Islet of Langerhans (tissue), 1 donor: ENCODE measurements around the gene HOXA2.

ENCODE experiments used
- FAIRE-seq: peaks from one replicate; lab custom pipeline; 2011; peaks lifted over from hg19 to GRCh38; lab: Jason Lieb, UNC

The HOXA2 gene

GRCh38 chr7:27098578-27099451, 3.7 kb downstream of the HOXA2 start:
- FAIRE-seq: no peak

GRCh38 chr7:27097686-27098577, 4.6 kb downstream of the HOXA2 start:
- no peak for FAIRE-seq

DNA sequence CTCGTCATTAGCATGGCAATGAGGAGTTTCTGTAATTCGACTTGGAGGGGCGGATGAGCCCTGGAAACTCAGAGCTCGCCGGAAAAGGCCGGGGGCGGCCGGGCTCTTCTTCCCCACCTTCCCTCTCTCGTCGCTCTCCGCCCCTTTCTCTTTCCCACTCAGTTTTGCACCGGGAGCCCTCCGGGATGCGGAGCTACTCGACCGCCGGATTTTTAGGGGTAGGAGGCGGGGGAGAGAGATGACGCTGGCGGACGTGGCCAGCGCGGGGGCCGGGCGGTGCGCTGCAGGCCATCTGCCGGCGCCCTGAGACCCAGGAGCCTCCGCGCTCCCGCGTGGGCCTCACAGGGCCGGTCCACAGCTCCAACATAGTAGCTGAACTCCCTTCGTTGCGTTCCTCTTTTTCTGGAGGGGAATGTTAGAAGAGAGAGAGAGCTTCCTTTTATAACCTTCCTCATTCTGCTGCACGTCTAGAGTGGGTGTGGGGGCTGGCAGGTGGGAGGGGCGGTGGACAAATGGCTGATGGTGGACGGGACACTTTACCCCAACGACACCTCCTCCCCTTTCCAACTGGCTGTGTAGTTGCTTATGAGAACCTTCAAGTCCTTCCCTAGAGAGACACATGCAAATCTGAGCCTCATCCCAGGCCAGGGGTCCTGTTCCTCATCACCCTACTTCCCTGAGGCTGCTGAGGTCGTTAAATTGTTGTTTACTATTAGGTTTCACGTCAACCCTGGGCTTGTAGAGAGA, 5.5 kb downstream of the HOXA2 start:
- no peak for FAIRE-seq

DNA sequence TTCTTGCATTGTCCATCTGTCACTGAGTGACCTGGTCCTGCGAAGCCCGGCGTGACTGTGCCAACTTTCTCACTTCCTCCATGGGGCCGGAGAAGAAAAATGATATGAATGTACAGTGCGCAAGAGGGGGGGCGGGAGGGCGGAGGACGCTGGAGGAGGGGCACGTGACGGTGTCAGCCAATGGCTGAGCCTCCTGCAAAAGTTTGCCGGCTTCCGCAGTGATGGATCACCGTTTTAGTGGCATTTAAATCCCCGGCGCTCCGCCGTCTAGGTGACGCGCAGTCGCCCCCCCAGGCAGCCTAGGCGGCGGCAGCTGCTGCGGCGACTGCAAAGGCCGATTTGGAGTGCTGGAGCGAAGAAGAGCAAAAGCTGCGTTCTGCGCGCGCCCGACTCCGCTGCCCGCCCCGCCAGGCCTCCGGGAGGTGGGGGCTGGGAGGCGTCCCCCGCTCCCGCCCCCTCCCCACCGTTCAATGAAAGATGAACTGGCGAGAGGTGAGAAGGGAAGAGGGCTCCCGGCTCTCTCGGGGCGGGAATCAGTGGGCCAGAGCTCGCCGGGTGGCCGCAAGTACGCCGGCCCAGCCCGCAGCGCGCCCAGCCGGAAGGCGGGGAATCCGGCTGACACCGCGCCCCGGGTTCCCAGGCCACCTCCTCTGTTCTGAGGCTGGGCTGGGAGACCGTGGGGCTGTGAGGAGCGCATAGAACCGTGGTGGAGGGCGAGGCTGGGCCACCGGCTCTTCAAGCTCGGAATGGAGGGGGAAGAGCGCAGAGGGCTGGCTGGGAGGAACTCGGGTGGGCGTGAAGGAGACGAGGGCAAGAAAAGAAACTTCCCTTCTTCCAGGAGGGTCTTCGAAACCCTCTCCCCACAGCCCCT, 6.4 kb downstream of the HOXA2 start, which contains the start of gene HOXA1:
Gene HOXA1, minus strand, starts transcription at position 104 of the 871 bp plus-strand sequence. Its CDS starts 88 bp downstream, at position 16.
- FAIRE-seq: no peak

DNA sequence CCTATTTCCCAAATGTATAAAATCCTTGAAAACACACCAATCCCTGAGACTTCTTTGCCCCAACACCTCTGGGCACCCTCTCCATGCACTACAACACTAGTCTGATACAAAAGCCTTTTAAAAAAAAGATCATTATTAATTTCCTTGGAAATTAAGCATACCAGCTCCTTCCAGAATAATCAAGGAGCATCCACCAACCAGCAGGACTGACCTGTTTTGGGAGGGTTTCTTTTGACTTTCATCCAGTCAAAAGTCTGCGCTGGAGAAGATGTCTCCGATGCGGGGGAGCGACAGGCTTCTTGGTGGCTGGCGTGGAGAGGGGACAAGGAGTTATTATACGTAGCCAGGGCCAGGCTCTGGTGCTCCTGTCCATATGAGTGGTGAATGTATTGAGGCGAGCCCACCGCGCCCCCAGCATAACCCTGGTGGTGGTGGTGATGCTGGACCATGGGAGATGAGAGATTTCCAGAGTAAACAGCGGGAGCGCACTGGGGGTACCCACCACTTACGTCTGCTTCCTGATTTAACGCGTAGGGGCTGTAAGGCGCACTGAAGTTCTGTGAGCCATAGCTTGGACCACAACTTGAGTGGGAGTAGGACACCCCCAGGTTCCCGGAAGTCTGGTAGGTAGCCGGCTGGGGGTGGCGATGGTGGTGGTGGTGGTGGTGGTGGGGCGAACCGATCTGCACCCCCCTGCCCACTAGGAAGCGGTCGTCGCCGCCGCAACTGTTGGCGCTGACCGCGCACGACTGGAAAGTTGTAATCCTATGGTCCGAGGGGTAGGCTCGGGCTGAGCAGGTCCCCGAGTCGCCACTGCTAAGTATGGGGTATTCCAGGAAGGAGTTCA, 7.2 kb downstream of the HOXA2 start:
- FAIRE-seq: no peak

- FAIRE-seq: no peak
Observed at GRCh38 chr7:27094304-27095049, 8.0 kb downstream of the HOXA2 start.

DNA sequence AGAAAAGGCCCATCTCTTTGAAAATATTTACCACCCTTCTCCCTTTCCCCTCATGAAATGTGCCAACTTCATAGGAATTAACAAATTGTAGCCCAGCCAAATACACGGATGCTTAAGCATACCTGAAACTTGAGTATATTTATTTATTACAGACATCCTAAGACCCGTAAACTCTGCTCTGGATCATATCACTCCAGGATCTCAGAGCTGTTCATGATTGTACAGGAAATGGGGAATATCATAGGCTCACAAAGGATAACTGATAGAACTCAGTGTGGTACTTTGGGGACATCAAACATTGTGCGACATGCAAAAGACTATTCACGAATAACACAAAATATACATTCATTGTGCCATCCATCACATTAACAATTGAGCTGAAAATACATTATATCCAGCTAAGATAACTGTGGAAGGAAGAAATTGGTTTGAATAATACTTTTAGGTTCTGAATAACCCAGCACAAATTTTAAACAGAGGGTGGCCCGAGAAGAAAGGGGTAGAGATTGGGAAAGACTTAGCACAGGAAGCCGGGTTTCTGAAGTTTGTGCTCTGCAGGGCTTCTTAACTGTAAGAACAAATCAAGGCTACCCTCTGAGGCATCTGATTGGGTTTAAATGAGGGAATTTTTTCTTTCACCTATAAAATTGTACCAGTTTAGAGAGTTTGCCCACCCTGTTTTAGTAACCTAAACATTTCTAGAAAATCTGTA, 9.1 kb downstream of the HOXA2 start:
- FAIRE-seq: no peak

DNA sequence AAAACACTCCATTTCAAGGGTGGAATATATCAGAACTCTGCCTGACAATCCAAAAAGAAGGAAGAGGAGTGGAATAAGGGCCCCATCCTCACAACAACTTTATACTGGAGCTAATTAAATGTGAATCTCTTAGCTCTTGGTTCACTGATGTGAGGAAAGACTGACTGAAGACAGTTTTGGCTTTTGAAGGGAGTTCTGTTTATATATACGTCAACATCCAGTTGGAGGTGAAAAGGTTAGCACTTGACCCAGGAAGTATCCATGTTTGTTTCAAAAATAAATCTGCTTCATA, 9.7 kb downstream of the HOXA2 start:
- no peak for FAIRE-seq

- no peak for FAIRE-seq
Observed at GRCh38 chr7:27091941-27092818, 10.3 kb downstream of the HOXA2 start.

DNA sequence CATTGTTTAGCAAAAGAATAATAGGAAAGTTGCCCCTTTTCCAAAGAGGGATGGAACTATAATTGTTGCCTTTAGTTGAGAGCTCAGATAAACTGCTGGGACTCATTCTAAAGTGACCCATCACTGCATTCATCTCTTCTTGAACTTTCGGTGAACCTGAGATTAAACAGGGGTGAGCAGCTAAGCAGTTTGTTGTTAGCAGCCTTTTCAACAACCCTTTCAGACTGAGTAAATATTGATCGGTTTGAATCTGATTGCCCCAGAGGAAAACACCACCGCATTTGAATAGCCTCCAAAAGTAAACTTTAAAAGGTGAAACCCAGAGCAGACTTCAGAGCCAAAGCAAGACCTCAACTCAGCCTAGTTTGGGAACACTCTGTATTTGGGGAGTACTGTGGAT, 11.4 kb downstream of the HOXA2 start:
- FAIRE-seq: no peak

DNA sequence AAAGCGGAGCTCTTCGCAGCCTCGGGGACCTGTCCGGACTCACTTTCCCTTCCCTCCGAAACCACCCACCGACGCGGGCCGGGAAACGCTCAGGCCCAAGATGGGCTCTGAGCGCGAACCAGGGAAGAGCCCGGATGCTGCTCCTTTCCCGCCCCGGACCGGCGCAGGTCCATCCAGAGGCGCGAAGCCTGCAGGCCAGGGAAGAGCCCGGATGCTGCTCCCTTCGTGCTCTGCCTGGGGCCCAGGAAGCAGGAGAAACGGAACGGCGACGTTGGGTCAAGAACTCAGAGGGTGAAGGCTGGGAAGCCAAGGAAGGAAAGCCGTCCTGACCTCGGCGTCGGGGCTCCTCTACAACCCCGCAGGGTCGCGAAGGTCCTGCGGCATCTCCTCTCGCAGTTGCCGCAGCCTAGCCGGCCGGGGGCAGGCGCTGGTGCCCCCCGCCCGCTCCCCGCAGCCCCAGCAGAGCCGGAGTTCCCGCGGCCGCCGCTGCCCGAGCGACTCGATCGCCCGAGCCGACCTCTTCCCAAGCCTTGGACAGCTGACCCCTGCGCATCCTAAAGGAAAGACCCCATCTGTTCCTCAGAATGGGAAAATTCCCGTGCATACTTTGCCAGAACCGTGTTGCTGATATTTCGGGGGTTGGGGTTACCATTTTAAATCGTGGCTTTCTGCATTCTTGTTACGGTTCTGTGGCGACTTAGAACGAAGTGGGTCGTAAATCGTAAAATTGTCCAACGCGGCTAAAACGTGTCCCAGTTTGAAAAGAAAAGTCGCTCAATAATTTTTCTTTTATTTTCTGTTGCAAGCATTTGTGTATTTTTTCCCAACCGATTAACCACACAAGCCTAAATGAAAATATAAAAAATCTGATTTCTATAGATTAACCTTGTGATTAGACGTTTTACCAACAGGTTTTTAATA, 14.2 kb downstream of the HOXA2 start:
- no peak for FAIRE-seq

GRCh38 chr7:27083646-27084045, 18.8 kb downstream of the HOXA2 start:
- no peak for FAIRE-seq

GRCh38 chr7:27082171-27082570, 20.3 kb downstream of the HOXA2 start:
- no peak for FAIRE-seq

DNA sequence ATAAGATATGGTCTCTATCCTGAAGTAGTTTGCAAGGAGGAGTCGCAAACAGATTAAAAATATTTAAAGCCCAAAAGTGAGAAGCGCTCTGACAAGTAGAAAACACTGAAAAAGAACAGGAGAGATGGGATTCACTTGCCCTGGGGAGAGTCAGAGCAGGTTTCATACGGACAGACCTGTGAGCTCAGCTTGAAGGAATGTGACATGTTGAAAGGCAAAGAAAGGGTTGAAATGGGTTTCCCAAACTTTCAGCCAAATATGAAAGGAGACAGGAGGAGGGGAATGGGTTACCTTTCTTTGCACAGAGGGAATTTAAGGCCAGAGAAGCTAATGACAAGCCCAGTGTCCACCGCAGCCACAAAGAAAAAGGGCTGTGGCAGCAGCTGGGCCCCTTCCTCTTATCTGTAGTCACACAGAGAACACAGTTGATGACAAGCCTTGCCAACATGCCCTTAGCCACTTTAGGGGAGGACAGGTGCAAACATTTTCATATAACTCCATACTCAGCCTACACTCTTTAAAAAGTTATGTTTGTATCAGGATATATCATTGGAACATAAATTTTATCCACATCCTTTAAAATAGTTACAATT, 21.5 kb downstream of the HOXA2 start:
- FAIRE-seq: no peak

DNA sequence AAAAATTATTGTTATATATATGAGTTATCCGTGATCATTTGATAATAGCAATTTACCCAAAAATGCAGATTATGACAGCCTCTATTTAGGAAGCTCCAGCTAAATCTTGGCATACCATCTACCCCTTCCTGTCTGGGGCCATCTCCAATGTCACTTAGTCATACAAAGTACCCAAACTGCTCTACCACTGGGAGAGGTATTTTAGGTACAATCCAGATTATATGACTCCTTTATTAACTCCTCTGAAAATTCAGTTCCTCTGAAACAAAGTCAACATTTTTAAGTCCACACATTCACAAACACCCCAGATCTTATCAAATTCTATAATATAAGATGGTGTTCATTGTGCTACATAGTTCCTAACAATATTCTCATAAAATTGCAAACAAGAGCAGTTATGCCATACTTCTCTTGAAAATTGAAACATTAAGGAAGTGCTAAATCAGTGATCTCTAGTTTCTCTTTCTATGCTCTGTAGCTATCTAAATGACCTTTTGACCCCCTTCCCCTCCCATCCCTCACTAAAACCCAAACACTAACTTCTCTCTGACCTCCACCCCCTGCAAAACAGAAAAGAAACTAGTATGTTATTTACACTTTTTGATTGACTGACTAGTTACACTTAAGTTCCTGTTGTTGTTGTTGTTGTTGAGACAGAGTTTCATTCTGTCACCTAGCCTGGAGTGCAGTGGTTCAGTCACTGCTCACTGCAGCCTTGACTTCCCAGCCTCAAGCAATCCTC, 23.1 kb downstream of the HOXA2 start:
- FAIRE-seq: no peak

GRCh38 chr7:27078616-27079233, 23.8 kb downstream of the HOXA2 start:
- no peak for FAIRE-seq
